Activated naive CD4-positive, alpha-beta T cell treated with anti-CD3 and anti-CD28 coated beads, Interleukin-2, amount 50 U/mL, for 24 hours (primary cell): ENCODE results near the gene CREG2.

ENCODE experiments used
- H3K27ac Mint-ChIP-seq: one replicate; pipeline ENCODE4 v1.8.0; 2021; ENCODE audit warnings: mild to moderate bottlenecking, mixed read lengths
- H3K27me3 Mint-ChIP-seq: one replicate; pipeline ENCODE4 v1.8.0; 2021; ENCODE audit warnings: mixed read lengths
- H3K36me3 Mint-ChIP-seq: one replicate; pipeline ENCODE4 v1.8.0; 2021; ENCODE audit warnings: mixed read lengths
- H3K4me1 Mint-ChIP-seq: one replicate; pipeline ENCODE4 v1.8.0; 2021; ENCODE audit warnings: mixed read lengths
- H3K4me3 Mint-ChIP-seq: one replicate; pipeline ENCODE4 v1.8.0; 2021; ENCODE audit warnings: mild to moderate bottlenecking, mixed read lengths
- H3K9me3 Mint-ChIP-seq: one replicate; pipeline ENCODE4 v1.8.0; 2021; ENCODE audit warnings: mixed read lengths

The CREG2 gene

DNA sequence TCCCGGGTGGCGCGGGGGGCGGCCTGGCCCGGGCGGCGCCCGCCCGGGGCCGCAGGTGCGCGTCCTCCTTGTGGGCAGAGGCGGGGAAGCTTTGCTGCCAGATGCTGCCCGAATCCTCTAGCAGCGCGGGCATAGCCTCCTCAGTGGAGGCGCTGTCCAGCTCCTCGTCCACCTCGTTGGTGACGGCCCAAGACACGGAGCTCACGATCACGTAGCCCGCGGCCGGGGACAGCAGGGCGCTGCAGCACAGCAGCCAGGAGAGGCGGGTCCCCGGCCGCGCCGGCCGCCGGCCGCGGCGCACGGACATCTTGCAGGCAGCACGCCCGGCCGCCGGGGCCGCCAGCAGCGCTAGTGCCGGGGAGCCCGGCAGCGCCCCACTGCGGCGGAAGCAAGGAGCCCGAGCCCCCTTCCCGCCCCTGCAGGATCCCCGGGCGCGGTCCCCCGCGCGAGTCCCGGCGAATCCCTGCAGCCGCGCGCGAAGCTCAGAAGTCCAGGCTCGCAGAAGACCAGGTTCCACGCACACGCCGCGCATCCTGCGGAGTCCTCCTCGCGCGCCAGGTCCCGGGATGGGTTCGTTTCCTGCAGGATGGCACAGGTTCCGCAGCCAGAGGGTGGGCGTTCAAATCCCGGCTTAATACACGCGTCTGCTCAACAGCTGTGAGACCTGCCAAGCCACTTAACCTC is at the start of gene CREG2:
Gene CREG2, minus strand, starts transcription at position 353 of the 684 bp plus-strand sequence. Its CDS starts 46 bp downstream, at position 307.
- no peaks in the 10 kb centered on the region for H3K36me3 Mint-ChIP-seq
- H3K4me3 Mint-ChIP-seq, result peak within 1 kb of the TSS; percentile 79
- peaks cover 10% of the 10 kb centered on the region for H3K4me1 Mint-ChIP-seq
- H3K9me3 Mint-ChIP-seq, result no peaks in the 10 kb centered on the region
- no peak within 1 kb of the TSS for H3K27ac Mint-ChIP-seq
- peaks cover 38% of the 10 kb centered on the region for H3K27me3 Mint-ChIP-seq

- Mint-ChIP-seq H3K36me3 (no peaks in the 10 kb centered on the region), H3K27me3 (no peaks in the 10 kb centered on the region), H3K9me3 (no peaks in the 10 kb centered on the region), H3K4me1 (no peaks in the 10 kb centered on the region), H3K4me3 (no peak overlapping the region), H3K27ac (no peak overlapping the region)
Observed at GRCh38 chr2:101435001-101435862, 47.9 kb upstream of the CREG2 start.

DNA sequence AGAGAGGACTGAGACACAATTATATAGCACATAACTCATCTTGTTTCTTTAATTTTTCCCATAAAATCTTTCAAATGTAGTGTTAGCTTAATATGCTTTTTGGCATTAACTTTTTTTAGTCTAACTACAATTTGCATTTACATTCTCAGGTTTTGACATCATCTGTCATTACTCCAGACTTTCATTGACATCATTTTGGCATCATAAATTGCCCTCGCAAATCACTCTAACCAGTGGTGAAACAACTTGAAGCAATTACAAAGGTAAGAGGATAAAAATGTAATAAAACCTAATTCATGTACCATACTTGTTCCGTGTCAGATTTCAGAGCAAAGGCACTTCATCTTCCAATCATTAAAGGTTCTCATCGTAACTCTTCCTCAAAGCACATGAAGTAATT is 46.2 kb upstream of the CREG2 start:
- Mint-ChIP-seq H3K27me3 (no peaks in the 10 kb centered on the region), H3K27ac (no peak overlapping the region), H3K4me3 (no peak overlapping the region), H3K4me1 (no peaks in the 10 kb centered on the region), H3K36me3 (no peaks in the 10 kb centered on the region), H3K9me3 (no peaks in the 10 kb centered on the region)

GRCh38 chr2:101432411-101433181 is 45.3 kb upstream of the CREG2 start:
- Mint-ChIP-seq H3K27me3 (no peaks in the 10 kb centered on the region), H3K4me1 (no peaks in the 10 kb centered on the region), H3K36me3 (no peaks in the 10 kb centered on the region), H3K27ac (no peak overlapping the region), H3K4me3 (no peak overlapping the region), H3K9me3 (no peaks in the 10 kb centered on the region)

DNA sequence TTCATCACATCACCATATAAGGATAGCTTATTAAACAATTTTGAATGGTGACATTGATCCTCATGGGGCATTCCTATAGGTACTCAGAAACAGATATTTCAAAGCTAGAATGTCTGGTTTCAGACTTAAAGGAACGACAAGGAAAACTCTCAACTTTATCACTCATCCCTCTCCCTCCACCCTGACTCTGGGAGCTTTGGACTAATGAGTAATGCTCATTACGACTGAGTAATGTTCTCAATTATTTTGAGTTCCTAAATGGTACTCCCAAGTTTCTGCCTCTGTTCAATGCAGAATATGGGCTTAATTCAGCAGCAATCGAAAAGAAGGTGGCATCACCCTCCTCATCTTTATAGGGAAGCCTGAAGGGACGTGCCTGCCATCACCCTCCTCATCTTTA is 44.2 kb upstream of the CREG2 start:
- Mint-ChIP-seq H3K9me3 (no peaks in the 10 kb centered on the region), H3K27me3 (no peaks in the 10 kb centered on the region), H3K36me3 (no peaks in the 10 kb centered on the region), H3K4me3 (no peak overlapping the region), H3K4me1 (no peaks in the 10 kb centered on the region), H3K27ac (no peak overlapping the region)

DNA sequence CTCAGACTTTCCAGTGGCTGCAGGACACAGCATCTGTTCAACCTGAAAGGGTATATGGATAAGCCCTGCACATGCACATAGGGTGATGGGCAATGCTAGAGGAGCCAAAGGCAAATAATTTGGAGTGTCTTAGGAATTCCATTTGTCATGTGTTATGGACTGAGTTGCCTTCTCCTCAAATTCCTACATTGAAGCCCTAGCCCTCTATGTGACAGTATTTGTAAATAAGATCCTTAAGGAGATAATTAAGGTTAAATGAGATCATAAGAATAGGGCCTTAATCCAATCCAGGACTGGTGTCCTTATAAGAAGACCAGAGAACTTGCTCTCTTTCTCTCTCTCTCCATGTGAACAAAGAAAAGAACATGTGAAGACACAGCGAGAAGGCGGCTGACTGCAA is 42.9 kb upstream of the CREG2 start:
- H3K27me3 Mint-ChIP-seq, result no peaks in the 10 kb centered on the region
- H3K9me3 Mint-ChIP-seq, result no peaks in the 10 kb centered on the region
- H3K27ac Mint-ChIP-seq, result no peak overlapping the region
- H3K36me3 Mint-ChIP-seq, result no peaks in the 10 kb centered on the region
- H3K4me3 Mint-ChIP-seq, result no peak overlapping the region
- no peaks in the 10 kb centered on the region for H3K4me1 Mint-ChIP-seq

GRCh38 chr2:101429453-101429852 is 42.1 kb upstream of the CREG2 start:
- Mint-ChIP-seq H3K27ac (no peak overlapping the region), H3K9me3 (no peaks in the 10 kb centered on the region), H3K4me3 (no peak overlapping the region), H3K27me3 (no peaks in the 10 kb centered on the region), H3K4me1 (no peaks in the 10 kb centered on the region), H3K36me3 (no peaks in the 10 kb centered on the region)

DNA sequence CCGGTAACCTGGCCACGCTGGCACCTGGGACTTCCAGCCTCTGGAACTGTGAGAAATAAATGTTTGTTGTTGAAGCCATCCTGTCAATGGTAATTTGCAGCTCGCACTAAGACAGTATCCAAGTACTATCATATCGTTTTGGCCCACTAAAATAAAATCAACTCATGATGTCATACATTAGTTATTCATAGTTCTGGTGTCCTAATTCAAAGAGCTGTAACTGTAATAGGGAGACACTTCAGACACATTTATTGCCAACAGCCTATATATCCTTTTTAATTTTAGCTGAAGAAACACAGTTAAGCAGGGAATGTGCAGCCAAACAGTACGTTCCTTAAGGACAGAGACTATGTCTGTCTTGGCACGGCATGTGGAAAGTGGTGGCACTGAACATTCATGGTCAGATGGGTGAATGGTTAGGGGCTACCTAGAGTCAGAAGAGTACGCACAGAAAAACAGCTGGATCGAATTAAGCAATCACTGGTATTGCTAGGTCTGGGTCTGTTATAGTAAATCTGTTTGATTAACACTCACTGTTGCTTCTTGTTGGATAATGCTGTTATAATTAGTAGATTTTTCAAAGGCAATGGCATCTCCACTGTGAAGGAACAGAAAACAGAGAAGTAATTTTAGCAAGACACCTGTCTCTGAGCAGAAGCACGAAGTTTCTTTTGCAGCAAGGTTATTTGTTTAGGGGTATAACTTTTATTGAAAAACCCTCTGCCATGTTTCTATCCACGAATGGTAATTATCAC is 41.3 kb upstream of the CREG2 start:
- Mint-ChIP-seq H3K9me3 (no peaks in the 10 kb centered on the region), H3K27me3 (no peaks in the 10 kb centered on the region), H3K36me3 (no peaks in the 10 kb centered on the region), H3K4me1 (no peaks in the 10 kb centered on the region), H3K27ac (no peak overlapping the region), H3K4me3 (no peak overlapping the region)

DNA sequence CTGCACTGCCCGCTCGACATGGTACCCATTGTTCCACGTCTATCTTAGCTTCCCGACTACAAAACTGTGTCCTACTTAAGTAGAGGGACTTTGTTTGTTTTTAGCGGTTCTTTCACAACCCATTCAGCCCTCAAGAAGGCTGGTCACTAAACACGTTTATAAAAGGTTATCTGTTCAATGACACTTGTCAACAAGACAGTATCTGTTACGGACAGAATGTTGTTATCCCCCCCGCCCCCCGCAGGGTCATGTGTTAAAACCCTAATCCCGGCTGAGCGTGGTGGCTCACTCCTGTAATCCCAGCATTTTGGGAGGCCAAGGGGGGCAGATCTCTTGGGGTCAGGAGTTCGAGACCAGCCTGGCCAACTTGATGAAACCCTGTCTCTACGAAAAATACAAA is 40.4 kb upstream of the CREG2 start:
- H3K27ac Mint-ChIP-seq, result no peak overlapping the region
- H3K27me3 Mint-ChIP-seq, result no peaks in the 10 kb centered on the region
- no peak overlapping the region for H3K4me3 Mint-ChIP-seq
- no peaks in the 10 kb centered on the region for H3K36me3 Mint-ChIP-seq
- H3K9me3 Mint-ChIP-seq, result no peaks in the 10 kb centered on the region
- H3K4me1 Mint-ChIP-seq, result no peaks in the 10 kb centered on the region

GRCh38 chr2:101427240-101427639 is 39.9 kb upstream of the CREG2 start:
- no peak overlapping the region for H3K4me3 Mint-ChIP-seq
- H3K4me1 Mint-ChIP-seq, result no peaks in the 10 kb centered on the region
- H3K27ac Mint-ChIP-seq, result no peak overlapping the region
- H3K27me3 Mint-ChIP-seq, result no peaks in the 10 kb centered on the region
- no peaks in the 10 kb centered on the region for H3K36me3 Mint-ChIP-seq
- H3K9me3 Mint-ChIP-seq, result no peaks in the 10 kb centered on the region

GRCh38 chr2:101426822-101427221 is 39.5 kb upstream of the CREG2 start:
- Mint-ChIP-seq H3K36me3 (no peaks in the 10 kb centered on the region), H3K27me3 (no peaks in the 10 kb centered on the region), H3K4me3 (no peak overlapping the region), H3K4me1 (no peaks in the 10 kb centered on the region), H3K27ac (no peak overlapping the region), H3K9me3 (no peaks in the 10 kb centered on the region)

DNA sequence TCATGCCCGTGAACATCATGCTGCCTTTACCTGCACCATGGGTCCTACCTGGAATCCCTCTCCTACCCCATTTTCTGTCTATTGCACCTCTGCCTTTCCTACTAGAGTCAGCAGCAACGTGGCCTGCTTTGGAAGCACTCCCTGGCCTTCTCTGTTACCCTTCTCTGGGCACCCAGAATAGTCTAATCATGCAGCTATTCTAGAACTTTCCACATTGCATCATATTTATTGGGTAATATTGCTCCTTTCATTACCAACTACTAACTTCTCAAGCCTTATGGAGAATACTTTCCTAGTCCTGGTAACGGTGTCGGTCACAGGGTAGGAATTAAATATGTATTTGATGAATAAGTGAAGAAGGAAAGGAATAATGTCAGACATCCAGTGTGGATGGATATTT is 33.3 kb upstream of the CREG2 start:
- Mint-ChIP-seq H3K4me3 (no peak overlapping the region), H3K4me1 (peaks cover 5% of the 10 kb centered on the region), H3K9me3 (no peaks in the 10 kb centered on the region), H3K36me3 (no peaks in the 10 kb centered on the region), H3K27me3 (no peaks in the 10 kb centered on the region), H3K27ac (no peak overlapping the region)

- Mint-ChIP-seq H3K36me3 (peaks cover 2% of the 10 kb centered on the region), H3K27ac (no peak overlapping the region), H3K9me3 (no peaks in the 10 kb centered on the region), H3K4me1 (peaks cover 5% of the 10 kb centered on the region), H3K27me3 (no peaks in the 10 kb centered on the region), H3K4me3 (no peak overlapping the region)
Observed at GRCh38 chr2:101419096-101419663, 31.9 kb upstream of the CREG2 start.

DNA sequence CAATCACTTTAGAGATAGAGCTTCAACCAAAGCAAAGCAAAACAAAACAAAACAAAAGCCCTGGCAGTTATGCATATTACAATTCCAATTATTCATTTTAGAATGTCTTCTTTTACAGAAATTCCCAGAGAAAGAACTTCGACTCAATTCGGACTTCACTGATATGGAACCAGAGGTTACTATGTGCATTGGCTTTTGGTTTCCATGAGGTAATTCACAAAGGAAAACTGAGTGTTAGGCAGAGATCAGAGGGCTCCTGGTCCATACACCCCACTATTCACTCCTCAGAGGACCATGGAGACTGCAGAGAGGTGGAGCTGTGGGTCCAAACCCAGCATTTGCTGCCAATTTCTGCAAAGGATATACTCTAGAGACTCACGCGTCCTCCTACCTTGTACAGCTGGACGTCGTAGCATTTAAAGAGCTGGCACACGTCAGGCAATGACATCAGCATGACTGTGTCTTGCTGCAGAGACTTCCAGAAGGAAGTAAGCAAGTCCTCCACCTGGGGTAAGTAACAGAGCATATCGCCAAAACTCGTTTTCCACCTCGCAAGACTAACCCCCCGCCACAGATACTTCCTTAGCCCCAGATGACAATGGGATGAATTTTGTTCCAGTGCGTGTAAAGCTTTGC is 31.3 kb upstream of the CREG2 start:
- Mint-ChIP-seq H3K36me3 (peaks cover 2% of the 10 kb centered on the region), H3K4me3 (no peak overlapping the region), H3K4me1 (peaks cover 5% of the 10 kb centered on the region), H3K9me3 (no peaks in the 10 kb centered on the region), H3K27ac (no peak overlapping the region), H3K27me3 (no peaks in the 10 kb centered on the region)

GRCh38 chr2:101416609-101417008 is 29.3 kb upstream of the CREG2 start:
- Mint-ChIP-seq H3K4me3 (no peak overlapping the region), H3K4me1 (peaks cover 5% of the 10 kb centered on the region), H3K27me3 (no peaks in the 10 kb centered on the region), H3K27ac (no peak overlapping the region), H3K36me3 (peaks cover 2% of the 10 kb centered on the region), H3K9me3 (no peaks in the 10 kb centered on the region)
